Skin epidermis (tissue), 12 donors: ENCODE measurements around the gene LAYN.
A peak's percentile ranks its signal among the peaks of the same experiment; 100 is the strongest.

Experiments
- H3K27ac ChIP-seq, 21 experiments: fragments of 200-600 bp; sonication (generic) in 11 of 21; one replicate each; pipeline ENCODE4 v1.5.0; 2020; ENCODE audit warnings: mild to moderate bottlenecking in 3 of 21, inconsistent platforms in 2 of 21, moderate library complexity in 2 of 21
- H3K4me3 ChIP-seq, 7 experiments: fragments of 200-600 bp; sonication (generic) in 2 of 7; one replicate each; pipeline ENCODE4 v1.5.0; 2020; ENCODE audit warnings: inconsistent platforms in 2 of 7, mild to moderate bottlenecking in 2 of 7, moderate library complexity in 1 of 7

LAYN gene

GRCh38 chr11:111528557-111528956 is 12.0 kb upstream of the LAYN start:
- H3K4me3 ChIP-seq, result no peak overlapping the region
- H3K27ac ChIP-seq, result no peak overlapping the region

GRCh38 chr11:111530091-111530490 is 10.4 kb upstream of the LAYN start:
- no peak overlapping the region for H3K4me3 ChIP-seq
- no peak overlapping the region for H3K27ac ChIP-seq

GRCh38 chr11:111531136-111531535 is 9.4 kb upstream of the LAYN start:
- no peak overlapping the region for H3K4me3 ChIP-seq
- H3K27ac ChIP-seq, result peak overlapping the region in 6 of 21 experiments; percentile 4 to 63 (median 42)

GRCh38 chr11:111531687-111532364 is 8.7 kb upstream of the LAYN start:
- Histone ChIP-seq H3K27ac (peak overlapping the region in 7 of 21 experiments; percentile 1 to 63 (median 33)), H3K4me3 (no peak overlapping the region)

- peak overlapping the region in 5 of 21 experiments; percentile 4 to 63 (median 52) for H3K27ac ChIP-seq
- H3K4me3 ChIP-seq, result no peak overlapping the region
These were observed 8.2 kb upstream of the LAYN start for GRCh38 chr11:111532365-111532709.

GRCh38 chr11:111535281-111535680 is 5.2 kb upstream of the LAYN start:
- Histone ChIP-seq H3K27ac (no peak overlapping the region), H3K4me3 (no peak overlapping the region)

- no peak overlapping the region for H3K27ac ChIP-seq
- no peak overlapping the region for H3K4me3 ChIP-seq
These were observed 3.1 kb upstream of the LAYN start for GRCh38 chr11:111537336-111537860.

GRCh38 chr11:111538407-111539114 is 2.0 kb upstream of the LAYN start:
- H3K4me3 ChIP-seq, result no peak overlapping the region
- peak overlapping the region in 1 of 21 experiments; percentile 21 for H3K27ac ChIP-seq

GRCh38 chr11:111539426-111540113 is 950 bp upstream of the LAYN start:
- Histone ChIP-seq H3K27ac (peak overlapping the region in 6 of 21 experiments; percentile 12 to 75 (median 52)), H3K4me3 (peak overlapping the region in 1 of 7 experiments; percentile 45)

GRCh38 chr11:111540937-111541253 is 375 bp downstream of the LAYN start:
- H3K4me3 ChIP-seq, result peak overlapping the region; percentile 22 to 49 (median 45)
- H3K27ac ChIP-seq, result peak overlapping the region in 18 of 21 experiments; percentile 8 to 76 (median 52)

- Histone ChIP-seq H3K4me3 (peak overlapping the region; percentile 22 to 49 (median 45)), H3K27ac (peak overlapping the region in 17 of 21 experiments; percentile 8 to 76 (median 55))
These were observed 938 bp downstream of the LAYN start for GRCh38 chr11:111541254-111542061.

- H3K4me3 ChIP-seq, result no peak overlapping the region
- H3K27ac ChIP-seq, result no peak overlapping the region
These were observed 2.2 kb downstream of the LAYN start for GRCh38 chr11:111542606-111543275.

- no peak overlapping the region for H3K4me3 ChIP-seq
These were observed 8.0 kb downstream of the LAYN start for GRCh38 chr11:111548525-111548924.

GRCh38 chr11:111549196-111549868 is 8.8 kb downstream of the LAYN start:
- Histone ChIP-seq H3K27ac (no peak overlapping the region), H3K4me3 (no peak overlapping the region)

More at GRCh38 chr11:111548525-111548924, 8.0 kb downstream of the LAYN start:
- no peak overlapping the region for H3K27ac ChIP-seq

GRCh38 chr11:111549869-111550203 is 9.3 kb downstream of the LAYN start:
- no peak overlapping the region for H3K27ac ChIP-seq
- H3K4me3 ChIP-seq, result no peak overlapping the region

GRCh38 chr11:111550258-111550657 is 9.7 kb downstream of the LAYN start:
- Histone ChIP-seq H3K4me3 (no peak overlapping the region), H3K27ac (no peak overlapping the region)

GRCh38 chr11:111554532-111554931 is 14.0 kb downstream of the LAYN start:
- H3K4me3 ChIP-seq, result no peak overlapping the region
- H3K27ac ChIP-seq, result no peak overlapping the region

- Histone ChIP-seq H3K4me3 (no peak overlapping the region), H3K27ac (no peak overlapping the region)
These were observed 14.7 kb downstream of the LAYN start for GRCh38 chr11:111555255-111555654.
